Tibial nerve (tissue), 4 donors: ENCODE measurements around the gene SLC10A3. TPM values are rescaled to one million over a fixed set of nuclear protein-coding genes. Genes with fewer than 3 reads are reported as not detected.

ENCODE experiments used
- DNase-seq, 2 donors: peaks; one replicate each; pipeline ENCODE4 v3.0.0-alpha.2; 2019; ENCODE audit warnings: low spot score in 2 of 2
- H3K27ac ChIP-seq, 4 donors: fragments of 200-600 bp; sonication (generic) in 3 of 4; one replicate each; pipeline ENCODE4 v1.5.1; 2017 to 2019; ENCODE audit warnings: mild to moderate bottlenecking in 1 of 4
- H3K27me3 ChIP-seq, 2 donors: fragments of 200-600 bp; sonication (generic) in 1 of 2; one replicate each; pipeline versions ENCODE4 v1.5.1 to v1.6.0; 2017 to 2019
- H3K36me3 ChIP-seq, 3 donors: fragments of 200-600 bp; sonication (generic); one replicate each; pipeline ENCODE4 v1.5.1; 2018 to 2019
- H3K4me1 ChIP-seq, 4 donors: fragments of 200-600 bp; sonication (generic) in 3 of 4; one replicate each; pipeline ENCODE4 v1.5.1; 2017 to 2019
- H3K4me3 ChIP-seq, 4 donors: fragments of 200-600 bp; sonication (generic) in 3 of 4; one replicate each; pipeline ENCODE4 v1.5.1; 2017 to 2019; ENCODE audit warnings: mild to moderate bottlenecking in 1 of 4, moderate library complexity in 1 of 4
- H3K9me3 ChIP-seq, 4 donors: fragments of 200-600 bp; sonication (generic) in 3 of 4; one replicate each; pipeline ENCODE4 v1.5.1; 2017 to 2019
- CTCF ChIP-seq, 5 experiments: fragments of 200-600 bp in 3 of 5; fragments of 450-650 bp in 2 of 5; sonication (generic) in 3 of 5; IDR thresholded peaks; one replicate each; pipeline ENCODE4 v1.5.1; 2016 to 2019; ENCODE audit warnings: antibody characterized with exemption in 5 of 5, mild to moderate bottlenecking in 3 of 5, moderate library complexity in 2 of 5
- EP300 ChIP-seq, 2 donors: sonication (generic); formaldehyde crosslinking; IDR thresholded peaks; one replicate each; pipeline ENCODE4 v1.6.1; 2017; ENCODE audit warnings: antibody characterized with exemption in 2 of 2, mild to moderate bottlenecking in 1 of 2
- POLR2A ChIP-seq, 2 donors: fragments of 450-650 bp; IDR thresholded peaks; one replicate each; pipeline ENCODE4 v1.6.1; 2017; ENCODE audit warnings: antibody characterized with exemption in 2 of 2, mild to moderate bottlenecking in 2 of 2, moderate library complexity in 2 of 2
- WGBS, 2 donors: methylation state at CpG; one replicate each; pipeline ENCODE4 v1.1.5; 2018; 5-methylcytosine and 5-hydroxymethylcytosine counted together
- small RNA-seq: library from RNA; depleted of rRNA; stranded (forward); fragments of <200 nt; gene quantifications from one replicate; pipeline ENCODE3, GENCODE V24; 2016
- total RNA-seq, 4 donors: library from RNA; depleted of rRNA; stranded (reverse); fragments of >200 nt; gene quantifications; one replicate each; pipeline ENCODE4 v1.1.0, GENCODE V29; 2016

SLC10A3 gene
- total RNA-seq, 4 donors from 2014 or later, result 17.8 to 40.6 (median 27.0) TPM

DNA sequence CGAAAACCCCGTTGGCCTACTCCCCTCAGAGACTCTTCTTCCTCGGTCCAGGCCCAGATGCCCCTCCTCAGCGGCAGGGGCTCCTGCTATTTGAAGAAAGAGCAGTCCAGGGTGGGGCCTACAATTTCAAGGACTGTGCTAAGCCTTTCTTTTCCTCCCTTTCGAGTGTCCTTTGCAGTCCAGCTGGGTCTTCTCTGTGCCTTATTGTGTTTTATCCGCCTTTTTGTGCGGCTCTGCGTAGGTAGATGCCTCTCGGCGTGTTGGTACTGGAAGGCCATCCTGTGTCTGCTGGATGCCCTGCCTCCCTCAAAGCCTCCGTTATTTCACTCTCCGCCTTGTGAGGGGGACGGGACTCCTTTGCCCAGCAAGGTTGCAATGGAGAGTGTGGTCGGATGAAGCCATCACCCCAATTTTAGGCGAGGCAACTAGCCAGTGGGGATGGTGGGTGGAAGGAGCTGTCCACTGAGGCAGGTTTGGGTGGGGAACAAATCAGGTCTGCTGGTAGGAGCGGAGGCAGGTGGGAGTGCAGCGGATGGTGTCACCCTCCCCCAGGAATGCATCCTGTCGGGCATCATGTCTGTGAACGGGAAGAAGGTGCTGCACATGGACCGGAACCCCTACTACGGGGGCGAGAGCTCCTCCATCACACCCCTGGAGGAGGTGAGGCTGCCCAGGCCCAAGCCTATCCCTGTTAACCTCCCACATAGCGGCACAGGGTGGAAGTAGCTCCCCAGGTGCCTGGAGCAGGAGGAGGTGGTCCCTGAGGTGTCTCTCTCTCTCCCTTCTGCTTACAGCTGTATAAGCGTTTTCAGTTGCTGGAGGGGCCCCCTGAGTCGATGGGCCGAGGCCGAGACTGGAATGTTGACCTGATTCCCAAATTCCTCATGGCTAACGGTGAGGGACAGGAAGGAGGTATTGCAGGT lies 52.2 kb downstream of the SLC10A3 start:
- peaks cover 0 to 36% (median 0%) of the 10 kb centered on the region in 4 donors for H3K4me1 ChIP-seq
- no peak for TF ChIP-seq EP300 (IDR thresholded peaks at IDR 0.05)
- no peak for TF ChIP-seq POLR2A (IDR thresholded peaks at IDR 0.05)
- TF ChIP-seq CTCF (IDR thresholded peaks at IDR 0.05), result no peak
- 10 to 55% methylated on average over 15 to 28 of the region's 28 CpGs for WGBS, 2 donors
- H3K9me3 ChIP-seq, result no peaks in the 10 kb centered on the region
- peak overlapping the region; percentile 90 to 93 (median 90) for H3K27ac ChIP-seq
- no peaks in the 10 kb centered on the region for H3K27me3 ChIP-seq
- H3K4me3 ChIP-seq, result peak overlapping the region; percentile 50 to 87 (median 70)
- peaks cover 0 to 58% (median 0%) of the 10 kb centered on the region in 3 donors for H3K36me3 ChIP-seq
- no peak for DNase-seq

Small RNA genes lying within 50 kb of the gene (small RNA-seq; reads per million reads assigned to genes)
- gene MIR6858 (not detected), gene RN7SL697P (not detected)

Other genes with a start within 250 kb of the SLC10A3 start
- gene OPN1MW3, start 233.0 kb downstream of the SLC10A3 start, total RNA-seq, result not detected
- gene TEX28, start 195.5 kb downstream of the SLC10A3 start, total RNA-seq, result not detected
- not detected for gene TKTL1, start 194.8 kb downstream of the SLC10A3 start, total RNA-seq
- gene FLNA, start 116.0 kb downstream of the SLC10A3 start, total RNA-seq, result 1,000 to 10,000 TPM in 3 of 4 donors, 100 to 1,000 TPM in 1; 995 to 1,349 (median 1,139) TPM
- gene EMD, start 111.3 kb downstream of the SLC10A3 start, total RNA-seq, result 10 to 100 TPM; 38.0 to 72.6 (median 46.7) TPM
- 1,000 to 10,000 TPM; 4,372 to 6,501 (median 5,244) TPM for gene RPL10, start 92.3 kb downstream of the SLC10A3 start, total RNA-seq
- 10 to 100 TPM; 21.4 to 36.0 (median 28.6) TPM for gene DNASE1L1, start 81.4 kb downstream of the SLC10A3 start, total RNA-seq
- 100 to 1,000 TPM in 2 of 4 donors, 10 to 100 TPM in 2; 78.9 to 138 (median 97.7) TPM for gene TAFAZZIN, start 79.1 kb downstream of the SLC10A3 start, total RNA-seq
- gene ATP6AP1, start 62.0 kb downstream of the SLC10A3 start, total RNA-seq, result 10 to 100 TPM; 42.9 to 59.7 (median 50.4) TPM
- gene GDI1, start 53.5 kb downstream of the SLC10A3 start, total RNA-seq, result 100 to 1,000 TPM; 114 to 179 (median 152) TPM
- 10 to 100 TPM; 47.5 to 90.6 (median 63.0) TPM for gene FAM50A, start 46.5 kb downstream of the SLC10A3 start, total RNA-seq
- gene PLXNA3, start 32.3 kb downstream of the SLC10A3 start, total RNA-seq, result 10 to 100 TPM; 17.0 to 44.4 (median 24.2) TPM
- 10 to 100 TPM; 18.8 to 46.5 (median 35.0) TPM for gene LAGE3, start 11.3 kb downstream of the SLC10A3 start, total RNA-seq
- 10 to 100 TPM; 39.0 to 58.5 (median 43.4) TPM for gene UBL4A, start 4.0 kb downstream of the SLC10A3 start, total RNA-seq
- gene FAM3A, start 25.6 kb upstream of the SLC10A3 start, total RNA-seq, result 10 to 100 TPM; 40.9 to 76.5 (median 55.7) TPM
- 10 to 100 TPM; 30.6 to 89.7 (median 41.8) TPM for gene G6PD, start 56.2 kb upstream of the SLC10A3 start, total RNA-seq
- gene IKBKG, start 57.0 kb upstream of the SLC10A3 start, total RNA-seq, result 10 to 100 TPM; 14.2 to 43.1 (median 29.0) TPM
- gene CTAG1A, start 94.5 kb upstream of the SLC10A3 start, total RNA-seq, result not detected
- not detected for gene CTAG1B, start 128.7 kb upstream of the SLC10A3 start, total RNA-seq
- gene CTAG2, start 162.9 kb upstream of the SLC10A3 start, total RNA-seq, result not detected